Dermis microvascular lymphatic vessel endothelial cell (primary cell): Measurements from ENCODE around the gene RALGPS1. TPM values are rescaled to one million over a fixed set of nuclear protein-coding genes. Genes with fewer than 3 reads are reported as not detected.

ENCODE experiments used
- DNase-seq, 2 donors: peaks; one replicate each; pipeline versions ENCODE4 v3.0.0 to v3.0.0-alpha.2; 2010; ENCODE audit warnings: low read depth in 2 of 2
- total RNA-seq: library from RNA; depleted of rRNA; stranded (reverse); fragments of >200 nt; gene quantifications from 2 replicates; pipeline ENCODE4 v1.2.1, GENCODE V29; 2014

RALGPS1 gene
- total RNA-seq, 1 donor from 2014 or later: 3.9 TPM

DNA sequence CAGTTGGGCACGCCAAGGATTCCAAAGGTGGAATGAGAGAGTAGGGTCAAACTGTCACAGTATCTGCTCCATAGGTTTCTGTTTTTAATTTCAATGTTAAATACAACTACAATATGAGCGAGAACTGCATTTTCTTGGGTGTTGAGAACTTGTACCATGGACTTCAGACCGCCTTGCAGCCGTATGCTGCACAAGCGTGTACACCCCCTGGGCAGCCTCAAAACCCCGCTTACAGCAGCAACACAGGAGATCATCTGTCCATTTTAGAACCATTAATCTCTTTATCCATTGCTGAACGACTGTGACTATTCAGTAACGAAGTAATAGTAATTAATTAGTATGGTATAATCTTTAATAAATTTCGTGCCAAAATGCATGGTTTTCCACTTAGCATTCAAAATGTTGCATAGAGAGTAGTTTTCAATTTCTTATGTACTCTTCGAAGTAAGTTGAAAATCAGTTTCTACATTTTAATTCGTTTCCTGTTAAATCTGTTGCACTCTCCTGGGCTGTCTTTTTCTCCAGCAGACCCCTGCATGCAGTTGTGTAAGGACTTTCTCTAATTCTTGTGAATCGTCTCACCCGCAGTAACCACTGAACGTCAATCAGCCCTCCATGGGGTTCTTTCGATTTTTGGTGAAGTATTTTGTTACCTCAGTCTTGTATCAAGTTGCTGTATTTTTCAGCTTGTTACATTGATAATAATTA, 308.0 kb downstream of the RALGPS1 start:
- DNase-seq: no peak

DNA sequence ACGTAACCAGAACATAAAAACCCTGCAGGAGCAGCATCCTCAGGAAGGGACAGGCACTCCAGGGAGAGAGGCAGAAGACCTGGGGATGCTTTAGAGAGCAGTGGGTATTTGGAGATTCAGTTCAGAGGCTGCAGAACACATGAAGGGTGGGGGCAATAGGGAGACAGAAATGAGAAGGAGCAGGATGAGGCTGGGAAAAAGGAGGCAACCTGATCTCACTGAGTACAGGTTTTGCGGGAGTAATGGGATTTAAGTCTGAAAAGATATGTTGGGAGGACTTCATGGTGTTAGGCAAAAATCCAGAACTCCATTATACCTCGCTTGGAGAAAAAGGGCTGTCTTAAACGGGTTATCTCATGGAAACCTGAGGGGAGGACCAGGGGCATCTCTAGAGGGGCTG, 308.7 kb downstream of the RALGPS1 start:
- DNase-seq: no peak

DNA sequence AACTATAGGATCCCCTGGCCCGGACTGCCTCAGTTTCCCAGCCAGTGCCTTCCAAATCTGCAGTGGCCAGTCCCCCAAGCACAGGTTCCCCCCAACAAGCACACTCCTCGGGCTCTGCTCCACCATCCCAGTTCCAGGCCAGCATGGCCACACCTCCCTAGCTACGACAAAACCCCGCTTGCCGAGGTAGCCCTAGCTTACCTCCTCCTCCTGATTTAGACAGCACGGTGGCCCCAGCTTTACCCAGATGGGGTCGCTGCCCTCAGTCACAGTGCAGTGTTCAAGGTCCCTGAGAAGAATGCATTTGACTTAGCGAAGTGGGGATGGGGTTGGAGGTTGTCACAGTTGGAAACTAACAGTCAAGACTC, 309.2 kb downstream of the RALGPS1 start:
- no peak for DNase-seq

DNA sequence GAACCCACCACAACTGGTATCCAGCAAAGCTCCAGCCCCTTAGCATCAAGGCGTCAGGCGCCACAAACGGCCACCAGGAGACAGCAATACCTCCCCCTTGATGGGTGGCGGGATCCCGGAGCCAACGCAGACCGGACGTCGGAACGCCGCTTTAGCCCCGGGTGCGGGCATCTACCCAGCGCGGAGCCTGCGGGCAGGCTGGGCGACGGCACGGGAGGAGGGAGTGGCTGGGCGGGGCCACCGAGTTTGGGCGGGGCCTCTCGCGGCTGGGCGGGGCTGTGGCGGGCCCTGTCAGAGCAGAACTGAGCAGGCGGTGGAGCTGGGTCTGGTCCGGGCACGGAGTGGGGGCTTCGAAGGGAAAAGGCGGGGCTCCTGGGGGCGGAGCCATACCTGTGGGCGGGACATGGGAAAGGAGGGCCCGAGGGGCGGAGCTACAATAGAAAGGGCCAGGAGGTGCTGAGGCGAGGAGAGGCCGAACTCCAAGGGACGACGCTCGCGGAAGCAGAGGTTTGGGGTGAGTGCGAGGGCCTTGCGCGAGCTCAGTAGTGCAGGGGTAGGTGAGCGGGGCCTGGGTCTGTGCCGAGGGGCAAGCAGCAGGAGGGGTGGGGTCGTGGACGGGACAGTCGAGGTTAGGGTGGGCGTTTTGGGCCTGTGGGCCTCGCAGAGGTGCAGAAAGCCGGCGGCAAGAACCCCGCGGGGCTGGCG, 309.7 kb downstream of the RALGPS1 start:
- peak; percentile 68 to 88 for DNase-seq

DNA sequence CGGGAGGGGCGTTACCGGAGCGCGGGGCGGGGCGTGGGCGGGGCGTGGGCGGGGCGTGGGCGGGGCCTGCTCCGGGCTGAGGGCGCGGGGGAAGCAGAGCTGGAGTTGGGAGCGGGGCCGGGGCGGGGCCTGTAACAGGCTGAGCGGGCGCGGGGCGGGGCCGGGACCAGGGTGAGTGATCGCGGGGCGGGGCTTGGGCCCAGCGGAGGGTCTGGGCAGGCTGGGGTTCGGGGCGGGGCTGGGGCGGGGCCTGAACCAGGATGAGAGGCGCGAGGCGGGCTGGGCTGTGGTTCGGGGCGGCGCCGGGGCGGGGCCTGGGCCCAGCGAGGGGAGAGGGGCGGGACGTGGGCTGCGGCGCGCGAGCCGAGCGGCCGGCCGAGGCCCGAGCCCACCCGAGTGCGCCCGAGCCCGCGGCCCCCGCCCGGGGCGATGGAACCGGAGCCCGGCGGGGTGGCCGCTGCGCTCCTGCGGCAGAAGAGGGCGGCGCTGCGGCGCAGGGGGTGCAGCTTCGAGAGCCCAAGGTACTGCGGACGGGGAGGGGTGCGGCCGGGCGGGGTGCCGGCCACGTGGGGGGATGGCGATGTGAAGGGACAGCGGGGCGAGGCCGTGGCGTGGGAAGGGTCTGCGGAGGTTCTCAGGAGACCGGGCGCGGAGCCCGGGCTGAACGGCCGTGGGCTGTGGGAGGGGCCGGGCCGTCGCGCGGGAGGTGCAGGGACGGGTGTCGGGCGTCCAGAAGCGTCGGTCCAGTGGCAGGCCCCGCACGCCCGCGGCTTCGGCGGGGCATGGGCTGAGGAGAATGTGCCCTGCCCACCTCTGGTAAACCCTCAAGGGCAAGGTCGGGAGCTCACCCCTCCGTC, 310.5 kb downstream of the RALGPS1 start:
- DNase-seq: peak; percentile 52 to 92

DNA sequence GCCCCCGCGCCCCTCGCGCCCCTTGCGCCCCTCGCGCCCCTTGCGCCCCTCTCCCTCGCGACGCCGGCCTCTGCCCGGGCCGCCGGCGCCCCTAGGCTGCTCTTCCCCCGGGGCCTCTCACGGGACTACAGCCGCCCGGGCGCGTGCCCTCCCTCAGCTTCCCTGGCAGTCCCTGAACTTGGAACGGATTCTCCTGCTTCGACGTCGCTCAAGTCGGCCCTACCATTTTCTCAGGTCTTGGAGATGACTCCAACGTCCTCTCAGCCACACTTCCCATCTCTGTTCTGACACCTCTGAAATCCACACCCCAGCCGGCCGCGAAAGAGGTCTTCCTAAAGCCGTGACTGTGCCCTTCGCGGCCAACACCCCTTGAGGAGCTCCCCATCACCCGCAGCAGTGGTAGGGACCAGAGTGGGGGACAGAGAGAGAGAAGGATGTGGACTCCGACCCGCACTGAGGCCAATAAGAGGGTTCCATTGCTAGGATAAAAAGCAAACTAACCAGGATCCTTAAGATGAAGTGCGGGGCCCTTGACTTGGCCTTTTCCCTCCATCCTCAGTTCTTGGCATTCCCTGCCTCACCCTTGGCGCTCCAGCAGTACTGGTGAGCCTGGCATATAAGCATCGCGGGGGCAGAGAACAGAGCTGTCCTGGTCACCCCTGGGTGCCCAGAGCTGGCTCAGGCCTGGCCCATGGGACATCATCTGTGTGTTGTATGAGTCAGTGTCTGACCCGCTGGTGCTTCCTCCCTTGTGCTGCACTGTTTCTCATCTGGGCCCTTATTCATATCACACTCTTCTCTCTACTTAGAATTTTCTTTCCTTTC, 311.4 kb downstream of the RALGPS1 start:
- no peak for DNase-seq

DNA sequence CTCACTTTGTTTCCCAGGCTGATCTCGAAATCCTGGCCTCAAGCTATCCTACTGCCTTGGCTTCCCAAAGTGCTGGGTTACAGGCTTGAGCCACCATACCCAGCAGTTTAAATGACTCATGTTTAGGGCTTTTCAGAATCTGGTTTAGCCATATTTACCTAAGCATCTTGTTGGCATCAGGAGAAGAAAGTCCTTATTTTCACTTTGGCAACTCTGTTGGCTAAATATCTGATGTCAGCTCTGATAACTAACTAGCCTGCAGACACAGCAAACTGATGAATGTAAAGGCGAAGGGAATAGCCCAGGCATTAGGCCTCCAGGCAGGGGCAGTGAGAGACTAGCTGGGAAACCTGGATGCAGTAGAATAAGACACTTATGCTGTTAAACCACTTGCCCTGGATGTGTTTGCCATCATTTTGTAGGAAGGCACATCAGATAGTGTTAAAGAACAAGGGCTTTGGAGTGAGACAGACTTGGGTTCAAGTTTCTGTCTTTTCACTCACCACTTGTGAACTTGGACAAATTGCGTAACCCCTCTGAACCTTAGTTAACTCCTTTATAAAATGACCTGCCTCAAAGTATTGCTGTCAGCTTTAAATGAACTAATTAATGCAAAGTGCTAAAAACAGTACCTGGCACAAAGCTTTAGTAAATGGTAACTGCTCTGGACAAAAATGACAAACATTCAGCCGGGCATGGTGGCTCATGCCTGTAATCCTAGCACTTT, 315.3 kb downstream of the RALGPS1 start:
- DNase-seq: no peak

DNA sequence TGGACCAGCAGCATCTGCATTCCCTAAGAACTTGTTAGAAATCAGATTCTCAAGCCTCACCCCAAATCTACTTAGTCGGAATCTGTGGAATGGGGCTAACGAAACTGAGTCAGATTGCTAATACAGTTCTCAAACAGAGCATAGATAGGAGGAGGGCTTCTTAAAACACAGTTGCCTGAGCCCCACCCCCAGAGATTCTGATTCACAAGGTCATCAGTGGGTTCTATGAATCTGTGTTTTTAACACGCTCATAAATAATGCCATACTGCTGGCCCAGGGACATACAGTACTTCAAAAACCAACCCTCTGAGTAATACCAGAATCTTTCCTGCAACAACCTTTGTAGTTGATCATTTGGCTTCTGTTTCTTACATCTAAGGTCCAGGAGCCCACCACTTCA, 317.1 kb downstream of the RALGPS1 start:
- no peak for DNase-seq

DNA sequence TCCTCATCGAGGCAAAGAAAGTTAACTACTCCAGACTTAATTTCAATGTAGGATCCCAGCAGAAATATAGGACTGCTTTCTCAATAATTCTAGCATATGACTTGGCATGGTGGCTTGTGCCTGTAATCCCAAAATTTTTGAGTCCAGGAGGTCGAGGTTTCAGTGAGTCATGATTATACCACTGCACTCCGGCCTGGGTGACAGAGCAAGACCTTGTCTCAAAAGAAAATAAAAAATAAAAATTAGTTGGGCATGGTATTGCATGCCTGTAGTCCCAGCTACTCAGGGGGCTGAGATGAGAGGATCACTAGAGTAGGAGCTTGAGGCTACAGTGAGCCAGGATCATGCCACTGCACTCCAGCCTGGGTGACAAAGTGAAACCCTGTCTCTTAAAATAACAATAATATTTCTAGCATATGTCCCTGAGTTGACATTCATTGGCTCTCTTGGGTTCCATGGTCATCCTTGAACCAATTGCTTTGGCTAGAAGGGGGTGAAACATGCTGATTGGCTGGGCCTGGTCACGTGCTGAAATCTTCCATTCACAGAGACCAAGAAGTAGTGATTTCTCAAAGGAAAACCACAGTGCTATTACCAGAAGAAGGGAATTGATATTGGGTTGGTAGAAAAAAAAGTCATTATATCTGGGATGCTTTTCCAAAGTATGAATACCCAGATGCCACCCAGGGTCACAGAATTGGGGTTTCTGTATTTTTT, 318.4 kb downstream of the RALGPS1 start:
- no peak for DNase-seq

DNA sequence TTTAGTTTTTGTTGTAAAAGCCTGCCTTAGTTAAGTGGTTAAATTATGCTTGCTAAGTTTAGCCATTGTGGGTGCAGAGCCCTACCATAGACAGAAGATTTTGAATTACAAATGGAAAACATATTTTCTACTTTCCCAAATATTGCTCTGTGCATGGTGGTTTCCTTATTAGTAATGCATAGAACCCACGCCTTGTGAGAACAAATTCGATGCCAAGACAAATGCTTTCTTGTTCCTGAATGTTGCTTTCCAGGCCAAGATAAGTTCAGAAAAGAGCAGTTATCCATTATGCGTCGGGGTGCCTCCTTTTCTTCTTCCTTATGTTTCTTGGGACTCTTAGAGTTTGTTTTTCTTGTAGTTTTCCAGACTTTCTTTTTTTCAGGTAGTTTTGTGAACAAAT, 319.0 kb downstream of the RALGPS1 start:
- no peak for DNase-seq

DNA sequence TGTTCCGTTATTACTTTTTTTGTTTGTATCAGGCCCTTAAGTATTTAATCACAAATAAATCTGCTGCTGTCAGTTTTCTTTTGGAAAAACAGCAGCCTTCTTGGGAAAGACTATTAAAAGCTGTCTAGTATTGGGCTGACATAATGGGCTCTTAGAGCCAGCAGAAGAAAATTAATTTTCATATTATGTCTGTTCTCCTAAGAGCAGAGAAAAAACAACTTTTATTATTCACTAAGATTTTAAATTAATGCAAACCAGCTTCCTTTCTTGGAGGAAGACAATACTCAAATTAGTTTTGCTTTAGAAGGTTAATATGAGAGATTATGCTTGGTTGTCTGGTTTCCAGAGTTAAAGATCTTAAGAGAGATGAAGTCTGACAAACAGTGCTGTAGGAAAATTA, 319.4 kb downstream of the RALGPS1 start:
- DNase-seq: no peak

DNA sequence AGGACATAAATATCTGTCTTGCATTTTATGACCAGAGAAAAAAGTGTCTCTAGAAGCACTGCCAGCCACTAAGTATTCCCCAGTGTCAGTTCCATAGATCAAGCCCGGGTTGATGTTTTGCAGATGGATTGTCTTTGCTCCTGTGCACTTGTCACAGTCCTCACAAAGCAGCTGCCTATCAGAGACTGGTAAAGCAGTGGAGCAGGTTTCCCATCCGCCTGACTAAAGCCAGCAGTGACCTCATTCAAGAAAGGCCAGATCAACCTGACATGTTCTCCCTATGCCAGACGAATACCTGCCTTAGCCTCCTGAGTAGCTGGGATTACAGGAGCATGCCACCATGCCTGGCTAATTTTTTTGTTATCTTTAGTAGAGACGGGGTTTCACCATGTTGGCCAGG, 323.2 kb downstream of the RALGPS1 start:
- no peak for DNase-seq

DNA sequence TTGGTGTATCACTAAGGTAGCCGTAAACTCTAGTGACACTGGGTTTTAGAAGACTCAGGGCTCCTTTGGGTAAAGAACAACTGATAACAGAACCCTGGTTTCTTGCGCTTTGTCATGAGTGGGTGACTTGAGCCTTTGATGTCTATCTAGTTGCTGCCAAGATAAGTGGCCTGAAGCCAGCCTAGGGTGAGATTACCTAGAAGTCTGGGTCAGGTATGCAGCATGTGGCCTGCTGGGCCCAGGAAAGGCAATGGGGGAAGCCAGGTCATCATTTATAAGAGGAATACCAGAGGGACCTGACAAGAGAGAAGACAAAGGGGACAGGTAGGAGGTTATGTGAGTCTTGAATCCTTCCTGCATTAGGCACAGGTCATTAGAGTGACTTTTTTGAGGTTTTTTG, 326.8 kb downstream of the RALGPS1 start:
- DNase-seq: no peak

DNA sequence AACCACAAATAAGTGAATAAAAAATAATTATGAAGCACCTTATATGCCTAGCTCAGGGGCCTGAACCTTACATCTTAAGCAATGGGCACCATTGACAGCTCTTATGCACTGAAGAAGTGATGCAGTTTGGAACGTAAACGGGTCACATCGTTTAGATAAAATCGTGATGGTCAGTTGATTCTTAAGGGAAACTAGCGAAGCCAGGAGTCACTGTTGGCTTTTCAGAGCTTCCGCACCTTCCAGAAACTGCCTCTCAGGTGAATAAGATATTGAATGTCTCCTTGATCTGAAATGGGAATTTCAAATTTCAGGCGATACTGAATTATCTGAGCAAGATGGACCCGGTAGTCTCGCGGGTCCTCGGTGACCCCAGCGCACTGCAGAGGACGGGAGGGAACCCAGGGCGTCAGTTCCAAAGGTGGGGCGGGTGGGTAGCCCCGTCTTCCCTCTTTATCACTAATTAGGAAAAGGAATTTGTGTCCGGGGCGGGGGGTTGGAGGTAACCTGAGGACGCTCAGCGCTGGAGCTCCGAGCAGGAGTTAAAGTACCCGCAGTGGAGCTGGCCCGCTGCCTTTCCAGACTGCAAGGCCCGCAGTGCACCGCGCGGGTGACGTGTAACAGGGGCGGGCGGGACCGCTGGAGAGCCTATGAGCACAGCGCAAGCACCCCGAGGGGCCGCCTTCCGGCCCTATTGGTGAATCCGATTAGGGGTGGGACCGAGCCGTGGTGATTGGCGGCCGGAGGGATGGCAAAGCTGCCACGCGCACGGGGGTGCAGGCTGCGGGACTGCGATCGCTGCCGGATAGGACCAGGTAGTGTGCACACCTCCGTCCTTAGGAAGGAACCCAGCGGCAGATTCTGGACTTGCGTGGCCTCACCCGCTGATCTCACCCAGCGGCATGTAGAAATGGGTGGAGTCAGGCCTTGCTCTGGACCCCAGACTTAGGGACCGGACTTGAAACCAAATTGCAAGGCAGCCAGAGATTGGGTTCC, 330.3 kb downstream of the RALGPS1 start:
- peak; percentile 81 to 95 for DNase-seq

DNA sequence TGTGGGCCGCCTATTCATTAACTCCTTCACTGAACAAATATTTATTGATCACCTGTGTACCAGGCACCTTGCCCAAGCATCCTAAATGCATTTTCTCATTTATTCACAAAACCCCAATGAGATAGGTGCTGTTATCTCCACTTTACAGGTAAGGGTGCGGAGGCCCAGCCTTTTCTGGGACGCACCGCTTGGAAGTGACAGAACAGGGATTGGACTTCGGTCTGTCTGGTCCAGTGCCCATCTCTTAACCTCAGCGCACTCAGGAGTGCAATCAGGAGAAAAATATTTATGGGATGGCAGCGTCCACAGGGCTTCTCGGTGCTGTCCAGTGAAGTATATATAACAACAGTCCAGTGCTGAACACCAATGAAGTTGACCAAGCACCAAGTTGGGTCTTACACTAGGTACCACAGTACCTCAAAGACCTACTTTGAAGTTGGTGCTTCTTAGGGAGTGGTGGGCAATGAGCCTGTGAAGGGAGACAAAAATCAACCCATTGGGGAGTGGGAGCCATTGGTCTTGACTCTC, 331.1 kb downstream of the RALGPS1 start:
- DNase-seq: no peak

DNA sequence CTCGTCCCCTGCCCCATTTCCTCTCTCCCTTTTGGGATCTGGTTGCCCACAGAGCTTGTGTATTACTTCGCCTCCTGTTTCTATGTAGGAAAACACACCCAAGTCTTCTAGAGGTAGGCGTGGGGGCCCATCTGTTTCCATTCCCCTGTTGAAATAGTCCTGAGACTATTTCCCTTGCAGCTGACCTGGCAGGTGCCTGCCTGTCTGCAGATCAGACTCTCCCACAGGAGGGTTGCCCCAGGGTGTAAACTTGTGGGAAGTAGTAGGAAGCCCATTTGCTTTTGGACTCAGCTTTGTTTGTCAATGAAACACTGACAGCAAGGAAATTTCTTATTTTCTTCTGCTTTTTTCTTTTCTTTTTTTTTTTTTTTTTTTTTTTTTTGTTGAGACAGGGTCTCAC, 333.7 kb downstream of the RALGPS1 start:
- no peak for DNase-seq

DNA sequence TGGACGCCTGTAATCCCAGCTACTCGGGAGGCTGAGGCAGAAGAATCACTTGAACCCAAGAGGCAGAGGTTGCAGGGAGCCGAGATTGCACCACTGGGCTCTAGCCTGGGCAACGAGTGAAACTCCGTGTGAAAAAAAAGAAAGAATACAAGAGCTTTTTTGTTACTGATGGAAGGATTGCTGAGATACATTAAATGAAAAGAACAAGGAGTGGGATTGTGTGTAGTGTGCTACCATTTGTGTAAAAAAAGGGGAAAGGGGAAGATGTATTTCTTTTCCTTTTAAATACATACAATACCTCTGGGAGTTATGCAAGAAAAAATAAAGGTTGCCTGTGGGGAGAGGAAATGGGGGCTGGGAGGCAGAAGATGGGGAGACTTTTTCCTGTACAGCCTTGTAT, 335.3 kb downstream of the RALGPS1 start:
- DNase-seq: no peak

DNA sequence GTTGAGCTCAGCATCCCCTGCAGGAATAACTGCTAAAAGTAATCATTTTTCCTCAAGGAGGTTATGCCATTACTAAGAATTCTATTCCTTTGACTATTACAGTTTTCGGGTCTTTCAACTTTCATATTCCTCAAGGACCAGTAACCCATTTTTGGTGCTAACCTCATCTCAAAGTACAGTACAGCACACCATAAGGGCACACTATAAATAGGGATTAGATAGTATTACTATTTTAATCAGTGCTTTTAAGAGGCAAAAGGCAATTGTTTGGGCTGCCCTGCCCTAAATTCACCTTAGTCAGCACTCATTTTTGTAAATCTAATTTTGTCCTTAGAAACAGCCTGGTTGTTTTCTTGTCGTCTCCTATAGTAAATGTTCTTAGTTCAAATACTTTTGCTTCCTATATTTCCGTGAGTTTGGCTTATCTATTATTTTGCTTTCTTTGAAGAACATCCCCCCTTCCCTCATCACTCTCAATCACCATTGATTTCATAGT, 336.4 kb downstream of the RALGPS1 start:
- no peak for DNase-seq
